Chondrocyte (in vitro differentiated cells): ENCODE results near the gene ANKMY2. TPM values are rescaled to one million over a fixed set of nuclear protein-coding genes. Genes with fewer than 3 reads are reported as not detected.

Source experiments
- DNase-seq: peaks from one replicate; pipeline ENCODE4 v3.0.0; 2021; ENCODE audit warnings: mixed read lengths, low spot score
- H3K27ac Mint-ChIP-seq: one replicate; pipeline ENCODE4 v1.8.0; 2021; ENCODE audit warnings: mild to moderate bottlenecking, moderate library complexity, mixed read lengths; ENCODE audit not compliant: unreplicated experiment
- H3K27me3 Mint-ChIP-seq: 2 replicates; pipeline ENCODE4 v1.8.0; 2021; ENCODE audit warnings: low read depth, mixed read lengths
- H3K36me3 Mint-ChIP-seq: 2 replicates; pipeline ENCODE4 v1.8.0; 2021; ENCODE audit warnings: low read depth, mixed read lengths
- H3K4me1 Mint-ChIP-seq: 2 replicates; pipeline ENCODE4 v1.8.0; 2021; ENCODE audit warnings: low read depth, mild to moderate bottlenecking, mixed read lengths
- H3K4me3 Mint-ChIP-seq: one replicate; pipeline ENCODE4 v1.8.0; 2021; ENCODE audit warnings: mild to moderate bottlenecking, moderate library complexity, mixed read lengths; ENCODE audit not compliant: unreplicated experiment
- H3K9me3 Mint-ChIP-seq: 2 replicates; pipeline ENCODE4 v1.8.0; 2021; ENCODE audit warnings: low read depth, mixed read lengths
- total RNA-seq: library from RNA; stranded (reverse); gene quantifications from 3 replicates; pipeline ENCODE4 v1.2.1, GENCODE V29; 2021
- TF ChIP-seq, protein P1 (sequence below): fragments of 200-600 bp; sonication (generic); IDR thresholded peaks from 2 replicates; pipeline ENCODE4 v1.5.0; 2021; ENCODE audit warnings: antibody characterized with exemption, mild to moderate bottlenecking, moderate library complexity

Gene ANKMY2
- total RNA-seq, 1 donor from 2014 or later = 23.3 TPM

- no peaks in the 10 kb centered on the region for H3K27me3 Mint-ChIP-seq
- DNase-seq = no peak
- TF ChIP-seq, protein P1, sequence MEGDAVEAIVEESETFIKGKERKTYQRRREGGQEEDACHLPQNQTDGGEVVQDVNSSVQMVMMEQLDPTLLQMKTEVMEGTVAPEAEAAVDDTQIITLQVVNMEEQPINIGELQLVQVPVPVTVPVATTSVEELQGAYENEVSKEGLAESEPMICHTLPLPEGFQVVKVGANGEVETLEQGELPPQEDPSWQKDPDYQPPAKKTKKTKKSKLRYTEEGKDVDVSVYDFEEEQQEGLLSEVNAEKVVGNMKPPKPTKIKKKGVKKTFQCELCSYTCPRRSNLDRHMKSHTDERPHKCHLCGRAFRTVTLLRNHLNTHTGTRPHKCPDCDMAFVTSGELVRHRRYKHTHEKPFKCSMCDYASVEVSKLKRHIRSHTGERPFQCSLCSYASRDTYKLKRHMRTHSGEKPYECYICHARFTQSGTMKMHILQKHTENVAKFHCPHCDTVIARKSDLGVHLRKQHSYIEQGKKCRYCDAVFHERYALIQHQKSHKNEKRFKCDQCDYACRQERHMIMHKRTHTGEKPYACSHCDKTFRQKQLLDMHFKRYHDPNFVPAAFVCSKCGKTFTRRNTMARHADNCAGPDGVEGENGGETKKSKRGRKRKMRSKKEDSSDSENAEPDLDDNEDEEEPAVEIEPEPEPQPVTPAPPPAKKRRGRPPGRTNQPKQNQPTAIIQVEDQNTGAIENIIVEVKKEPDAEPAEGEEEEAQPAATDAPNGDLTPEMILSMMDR = peak; percentile 92
- H3K4me1 Mint-ChIP-seq = peaks cover 25% of the 10 kb centered on the region
- H3K9me3 Mint-ChIP-seq = no peaks in the 10 kb centered on the region
- H3K27ac Mint-ChIP-seq = no peak overlapping the region
- H3K4me3 Mint-ChIP-seq = no peak overlapping the region
- peaks cover 2% of the 10 kb centered on the region for H3K36me3 Mint-ChIP-seq
These were observed 80.6 kb downstream of the ANKMY2 start for GRCh38 chr7:16564909-16565426.

GRCh38 chr7:16564023-16564380 is 81.6 kb downstream of the ANKMY2 start:
- no peak overlapping the region for H3K4me3 Mint-ChIP-seq
- no peak for DNase-seq
- TF ChIP-seq, protein P1 = no peak
- no peaks in the 10 kb centered on the region for H3K27me3 Mint-ChIP-seq
- H3K4me1 Mint-ChIP-seq = peaks cover 25% of the 10 kb centered on the region
- H3K9me3 Mint-ChIP-seq = no peaks in the 10 kb centered on the region
- H3K27ac Mint-ChIP-seq = no peak overlapping the region
- peaks cover 2% of the 10 kb centered on the region for H3K36me3 Mint-ChIP-seq

DNA sequence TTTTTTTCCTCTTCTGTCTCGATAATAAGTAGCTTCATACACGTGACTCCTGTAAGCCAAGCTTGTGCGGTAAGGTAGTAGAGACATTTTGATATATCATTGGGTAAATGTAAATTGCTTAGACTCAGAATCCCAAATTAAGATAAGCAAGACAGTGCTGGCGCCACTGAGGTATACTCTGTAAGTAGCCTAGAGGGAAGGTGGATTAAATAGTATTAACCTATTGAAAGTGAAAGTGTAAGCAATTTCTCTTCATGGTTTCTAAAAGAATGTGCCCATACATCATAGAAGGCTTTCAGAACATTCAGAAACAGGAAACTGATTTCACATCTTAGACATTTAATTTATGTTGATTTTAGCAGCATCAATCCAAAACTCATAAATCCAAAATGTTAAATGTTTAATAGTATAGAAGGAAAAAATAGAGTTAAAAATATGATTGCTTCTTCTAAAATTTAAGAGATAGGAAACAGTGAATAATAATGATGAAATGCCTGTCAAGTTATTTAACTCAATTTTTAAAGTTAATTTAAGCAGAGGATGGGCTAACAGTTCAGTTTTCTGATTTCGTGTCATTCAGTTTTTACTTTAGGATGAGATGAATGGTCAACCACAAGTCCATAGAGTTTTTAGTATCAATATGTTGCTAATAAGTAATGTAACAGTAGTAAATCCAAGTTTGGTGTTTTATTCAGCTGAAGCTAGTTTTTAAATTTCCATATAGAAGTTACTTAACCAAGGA is 82.1 kb downstream of the ANKMY2 start:
- Mint-ChIP-seq H3K27me3 (no peaks in the 10 kb centered on the region), H3K9me3 (no peaks in the 10 kb centered on the region), H3K4me1 (peaks cover 25% of the 10 kb centered on the region), H3K27ac (peak overlapping the region; percentile 29), H3K4me3 (no peak overlapping the region), H3K36me3 (peaks cover under 1% of the 10 kb centered on the region)
- DNase-seq = no peak
- TF ChIP-seq, protein P1 = no peak

DNA sequence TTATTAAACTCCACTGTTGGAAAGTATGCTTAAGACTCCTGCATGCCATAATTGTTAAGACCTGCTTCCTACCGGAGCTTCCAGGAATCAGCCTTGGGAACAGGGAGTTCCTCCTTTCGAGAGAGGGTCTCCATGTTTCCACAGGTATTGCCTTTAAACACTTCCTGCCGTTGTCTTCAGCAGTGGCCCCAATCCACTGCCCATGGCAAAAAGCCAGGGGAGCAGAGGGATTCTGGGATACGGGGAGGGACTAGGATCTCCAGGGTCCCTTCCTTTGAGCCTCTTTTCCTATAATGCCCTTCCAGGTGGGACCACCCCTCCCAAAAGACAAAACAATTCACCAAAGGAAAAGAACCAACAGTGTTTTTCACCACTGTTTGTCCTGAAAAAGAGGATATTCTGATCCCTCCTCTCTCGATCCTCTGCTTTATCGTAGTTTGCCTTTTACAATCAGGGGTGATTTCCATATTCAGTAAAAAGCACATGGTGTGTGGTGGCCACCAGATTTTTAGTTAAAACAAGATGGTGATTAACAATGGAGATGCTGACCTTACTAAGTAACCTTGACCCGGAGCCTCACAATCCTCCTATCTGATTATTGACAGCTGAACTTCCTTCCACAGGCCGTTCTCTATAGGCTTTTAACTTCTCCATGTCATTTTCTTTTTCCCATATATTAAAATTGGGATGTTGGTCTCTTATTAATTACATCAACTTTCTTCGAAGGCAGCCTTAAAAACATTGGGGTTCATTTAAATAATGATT is 82.9 kb downstream of the ANKMY2 start:
- no peak for DNase-seq
- Mint-ChIP-seq H3K27me3 (no peaks in the 10 kb centered on the region), H3K4me3 (no peak overlapping the region), H3K36me3 (no peaks in the 10 kb centered on the region), H3K4me1 (peaks cover 25% of the 10 kb centered on the region), H3K9me3 (no peaks in the 10 kb centered on the region), H3K27ac (no peak overlapping the region)
- TF ChIP-seq, protein P1 = no peak

GRCh38 chr7:16561943-16562342 is 83.6 kb downstream of the ANKMY2 start:
- no peak overlapping the region for H3K4me3 Mint-ChIP-seq
- H3K27ac Mint-ChIP-seq = no peak overlapping the region
- no peaks in the 10 kb centered on the region for H3K27me3 Mint-ChIP-seq
- H3K9me3 Mint-ChIP-seq = no peaks in the 10 kb centered on the region
- peaks cover 25% of the 10 kb centered on the region for H3K4me1 Mint-ChIP-seq
- TF ChIP-seq, protein P1 = no peak
- no peaks in the 10 kb centered on the region for H3K36me3 Mint-ChIP-seq
- DNase-seq = no peak
